Stimulated activated CD8-positive, alpha-beta memory T cell treated with anti-CD3 and anti-CD28 coated beads, Interleukin-4, amount 100 ng/mL, for 24 hours (primary cell): ENCODE data around the gene IRF4.

ENCODE experiments used
- DNase-seq: peaks from one replicate; pipeline ENCODE4 v3.0.0-alpha.2; 2020; ENCODE audit warnings: low read depth

The IRF4 gene

DNA sequence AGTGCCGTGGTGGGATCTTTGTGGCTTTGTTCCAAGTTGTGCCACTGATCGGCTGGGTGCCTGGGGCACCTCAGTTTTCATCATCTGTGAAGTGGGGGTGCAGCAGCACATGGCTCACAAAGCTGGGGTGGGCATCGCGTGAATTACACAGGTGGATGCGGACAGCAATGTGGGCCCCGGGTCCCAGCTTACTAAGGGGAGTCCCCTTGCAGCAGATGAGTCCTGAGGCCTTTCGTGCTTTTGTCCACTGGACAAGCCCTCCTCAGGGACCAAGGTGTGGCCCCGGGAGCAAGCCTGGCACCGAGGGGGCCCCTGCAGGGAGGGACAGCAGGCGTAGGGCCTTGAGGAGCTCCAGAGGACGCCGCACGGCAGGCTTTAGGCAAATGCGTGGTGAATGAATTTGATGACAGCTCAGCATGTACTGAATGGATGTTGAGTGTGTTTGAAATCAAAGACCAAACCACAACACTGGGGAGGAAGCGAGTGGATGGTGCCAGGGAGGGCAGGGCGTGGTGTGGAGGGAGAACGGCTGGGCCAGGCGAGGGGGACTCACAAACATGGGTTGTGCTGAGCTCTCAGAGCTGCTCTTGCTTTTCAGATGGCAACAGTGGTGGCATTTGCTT, 53.2 kb downstream of the IRF4 start:
- DNase-seq = no peak

GRCh38 chr6:445571-446417, 54.2 kb downstream of the IRF4 start:
- DNase-seq = no peak

- DNase-seq = peak; percentile 84
These were observed 55.1 kb downstream of the IRF4 start for GRCh38 chr6:446418-447366.

DNA sequence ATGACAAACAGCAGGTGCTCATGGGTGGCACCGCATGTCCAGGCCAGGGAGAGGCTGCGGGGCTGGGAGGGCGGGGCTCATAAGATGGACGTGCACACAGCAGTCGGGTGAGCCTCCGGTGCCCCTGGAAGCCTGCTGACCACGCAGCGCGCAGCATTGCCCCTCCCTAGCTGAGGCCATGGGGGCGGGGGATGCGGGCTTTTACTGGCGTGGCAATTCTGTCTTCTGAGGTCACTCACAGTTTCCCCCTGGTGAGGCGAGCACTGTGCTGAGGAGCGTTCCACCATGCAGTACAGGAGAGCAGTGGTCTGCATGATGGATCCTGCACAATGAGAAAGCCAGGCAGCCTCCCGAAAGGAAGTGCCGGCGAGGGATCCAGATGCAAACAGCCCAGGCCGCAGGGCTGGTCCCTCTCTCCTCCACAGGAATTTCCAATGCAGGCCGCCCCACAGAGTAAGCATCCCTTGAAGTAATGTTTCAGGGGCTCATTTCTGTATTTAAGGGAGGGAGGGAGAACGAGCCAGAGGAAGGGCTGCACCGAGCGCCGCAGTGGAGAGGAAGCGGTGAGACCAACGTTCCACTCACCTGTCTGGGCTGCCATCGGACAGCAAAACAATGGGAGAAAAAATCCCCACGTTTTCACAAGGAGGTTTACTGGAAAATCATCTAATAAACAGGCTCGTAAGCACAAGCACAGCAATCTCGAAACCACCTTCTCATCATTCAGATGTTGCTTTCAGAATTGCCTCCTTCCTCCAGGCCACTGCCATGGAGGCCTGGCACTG, 56.0 kb downstream of the IRF4 start:
- peak; percentile 33 for DNase-seq

- no peak for DNase-seq
These were observed 56.9 kb downstream of the IRF4 start for GRCh38 chr6:448296-449056.

GRCh38 chr6:449057-449430, 57.5 kb downstream of the IRF4 start:
- no peak for DNase-seq

GRCh38 chr6:449486-450419, 58.2 kb downstream of the IRF4 start:
- DNase-seq = no peak

DNA sequence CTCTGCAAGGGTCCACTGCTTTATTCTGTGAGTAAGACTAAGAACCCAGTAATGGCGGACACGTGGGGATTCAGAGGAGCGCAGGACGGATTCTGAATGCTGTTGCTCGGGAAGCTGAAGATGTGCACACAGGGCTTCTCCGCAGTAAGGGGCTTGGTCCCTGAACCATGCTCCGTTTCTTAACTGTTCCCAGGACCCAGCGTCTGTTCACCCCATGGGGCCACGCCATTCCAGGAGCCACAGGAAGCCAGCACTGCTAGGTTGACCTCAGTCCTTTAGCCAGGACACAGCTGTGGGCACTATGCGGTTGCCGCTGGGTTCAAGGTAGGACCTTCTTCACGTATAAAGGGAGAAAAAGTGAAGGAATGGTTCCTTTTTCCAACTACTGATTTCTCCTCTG, 59.8 kb downstream of the IRF4 start:
- no peak for DNase-seq

DNA sequence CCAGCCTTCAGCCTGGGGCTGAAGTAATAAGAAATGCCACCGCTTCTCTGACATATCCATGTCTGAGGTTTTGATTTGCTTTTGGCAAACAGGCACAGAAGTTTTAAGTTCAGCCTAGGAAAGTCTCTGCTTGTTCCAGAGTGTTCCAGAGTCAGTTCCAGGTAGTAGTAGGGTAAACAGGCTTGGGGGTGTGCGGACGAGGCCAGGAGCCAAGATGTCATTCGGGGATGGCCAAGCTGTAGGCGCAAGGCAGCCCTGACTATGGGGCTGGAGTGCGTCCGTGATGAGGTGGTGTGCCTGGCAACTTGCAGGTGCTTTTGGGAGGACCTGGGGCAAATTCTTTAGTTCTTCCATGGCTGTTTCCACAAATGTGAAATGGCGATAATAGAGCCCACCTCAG, 60.3 kb downstream of the IRF4 start:
- DNase-seq = no peak

- no peak for DNase-seq
These were observed 60.9 kb downstream of the IRF4 start for GRCh38 chr6:452301-453067.

- no peak for DNase-seq
These were observed 61.6 kb downstream of the IRF4 start for GRCh38 chr6:453152-453551.

DNA sequence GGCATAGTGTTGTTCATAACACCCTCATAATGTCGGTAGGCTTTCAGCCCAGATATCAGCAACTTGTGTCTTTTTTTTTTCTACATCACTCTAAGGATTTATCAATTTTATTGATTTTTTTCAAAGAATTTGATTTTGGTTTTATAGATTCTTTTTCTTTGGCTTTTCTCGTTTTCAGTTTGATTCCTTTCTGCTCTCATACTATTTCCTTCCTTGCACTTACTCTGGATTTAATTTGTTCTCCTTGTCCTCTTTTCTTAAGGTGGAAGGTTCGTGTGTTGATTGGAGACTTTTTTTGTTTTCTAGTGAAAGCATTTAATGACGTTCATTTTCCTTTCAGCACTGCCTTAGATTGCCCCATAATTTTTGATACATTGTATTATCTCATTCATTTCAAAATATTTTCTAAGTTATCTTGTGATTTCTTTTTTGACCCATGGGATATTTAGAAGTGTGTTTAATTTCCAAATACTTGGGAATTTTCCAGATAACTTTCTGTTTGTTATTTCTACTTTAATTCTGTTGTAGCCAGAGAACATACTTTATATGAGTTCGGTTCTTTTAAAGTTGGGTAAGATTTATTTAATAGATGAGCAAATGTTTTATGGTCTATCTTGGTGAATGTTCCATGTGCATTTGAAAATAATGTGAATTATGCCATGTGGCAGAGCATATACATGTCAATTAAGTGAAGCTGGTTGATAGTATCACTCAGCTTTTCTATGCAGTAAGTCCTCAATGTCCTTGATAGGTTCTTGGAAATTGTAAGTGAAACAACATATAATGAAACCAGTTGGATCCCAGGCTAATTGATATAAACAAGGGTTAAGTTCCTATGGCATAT, 62.8 kb downstream of the IRF4 start:
- DNase-seq = no peak

DNA sequence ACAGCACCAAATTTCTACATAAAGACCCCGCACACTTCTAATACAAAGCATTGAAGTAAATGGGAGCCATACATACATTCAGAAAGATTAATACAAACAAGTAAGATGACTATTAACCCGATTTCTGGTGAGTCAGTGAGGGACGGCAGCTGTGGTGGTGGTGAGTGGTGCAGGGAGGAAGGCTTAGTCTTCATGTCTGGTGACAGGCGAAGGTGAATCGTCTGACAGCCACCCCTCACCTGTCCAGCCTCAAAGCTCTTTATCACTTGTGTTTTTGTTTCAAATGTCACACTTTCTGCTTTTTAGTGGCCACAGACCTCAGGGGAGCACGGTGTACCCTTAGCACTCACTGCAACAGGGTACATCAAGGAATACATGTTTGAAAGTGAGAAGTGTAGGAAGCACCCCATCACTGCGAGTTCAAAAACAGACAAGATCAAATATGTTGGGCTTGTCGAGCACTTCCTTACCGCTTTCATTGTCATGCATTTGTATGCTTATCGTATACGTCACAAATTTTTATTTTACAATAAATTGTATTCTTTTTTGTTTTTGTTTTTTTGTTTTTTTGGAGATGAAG, 63.5 kb downstream of the IRF4 start:
- DNase-seq = no peak

- no peak for DNase-seq
These were observed 64.3 kb downstream of the IRF4 start for GRCh38 chr6:455835-456234.

GRCh38 chr6:456358-456867, 64.9 kb downstream of the IRF4 start:
- DNase-seq = no peak

DNA sequence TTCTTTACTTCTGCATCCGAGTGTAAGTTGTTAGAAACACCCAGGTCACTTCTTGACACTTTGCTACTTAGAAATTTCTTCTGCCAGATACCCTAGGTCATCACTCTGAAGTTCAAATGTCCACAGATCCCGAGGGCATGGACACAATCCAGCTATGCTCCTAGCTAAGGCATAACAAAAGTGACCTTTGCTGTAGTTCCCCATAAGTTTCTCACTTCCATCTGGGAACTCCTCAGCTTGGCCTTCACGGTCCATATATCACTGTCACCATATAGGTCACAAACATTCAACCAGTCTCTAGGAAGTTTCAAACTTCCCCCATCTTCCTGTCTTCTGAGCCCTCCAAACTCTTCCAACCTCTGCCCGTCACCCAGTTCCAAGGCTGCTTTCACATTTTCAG, 65.3 kb downstream of the IRF4 start:
- no peak for DNase-seq
